Progenitor cell of endocrine pancreas (in vitro differentiated cells): ENCODE measurements around the gene STX8. TPM values are rescaled to one million over a fixed set of nuclear protein-coding genes. Genes with fewer than 3 reads are reported as not detected.

ENCODE experiments used
- DNase-seq: peaks from one replicate; pipeline ENCODE4 v3.0.0; 2021; ENCODE audit warnings: low spot score; ENCODE audit not compliant: unreplicated experiment
- H3K27ac Mint-ChIP-seq: 2 replicates; pipeline ENCODE4 v1.8.0; 2021; ENCODE audit warnings: mild to moderate bottlenecking, moderate library complexity, mixed read lengths
- H3K27me3 Mint-ChIP-seq: 2 replicates; pipeline ENCODE4 v1.8.0; 2021; ENCODE audit warnings: mixed read lengths
- H3K36me3 Mint-ChIP-seq: 2 replicates; pipeline ENCODE4 v1.8.0; 2022; ENCODE audit warnings: mixed read lengths; ENCODE audit not compliant: insufficient read depth
- H3K4me1 Mint-ChIP-seq: 2 replicates; pipeline ENCODE4 v1.8.0; 2021; ENCODE audit warnings: low read depth, mixed read lengths
- H3K4me3 Mint-ChIP-seq: 2 replicates; pipeline ENCODE4 v1.8.0; 2021; ENCODE audit warnings: low read depth, mild to moderate bottlenecking, moderate library complexity, mixed read lengths
- H3K9me3 Mint-ChIP-seq: 2 replicates; pipeline ENCODE4 v1.8.0; 2021; ENCODE audit warnings: low read depth, mixed read lengths
- CTCF ChIP-seq: fragments of 200-600 bp; sonication (generic); IDR thresholded peaks from one replicate; pipeline ENCODE4 v1.5.0; 2021; ENCODE audit warnings: antibody characterized with exemption, mild to moderate bottlenecking; ENCODE audit not compliant: unreplicated experiment
- total RNA-seq: library from RNA; stranded (reverse); gene quantifications from 2 replicates; pipeline ENCODE4 v1.2.1, GENCODE V29; 2021

The STX8 gene
- total RNA-seq, 1 donor from 2014 or later: 63.4 TPM

GRCh38 chr17:9273428-9274391 lies 301.9 kb downstream of the STX8 start:
- TF ChIP-seq CTCF: no peak
- Mint-ChIP-seq H3K27me3 (peaks cover 3% of the 10 kb centered on the region), H3K27ac (no peak overlapping the region), H3K36me3 (no peaks in the 10 kb centered on the region), H3K9me3 (no peaks in the 10 kb centered on the region), H3K4me1 (no peaks in the 10 kb centered on the region), H3K4me3 (no peak overlapping the region)
- no peak for DNase-seq

- peaks cover 2% of the 10 kb centered on the region for H3K27me3 Mint-ChIP-seq
Measured at GRCh38 chr17:9272501-9273200, 303.0 kb downstream of the STX8 start.

GRCh38 chr17:9271989-9272388 lies 303.6 kb downstream of the STX8 start:
- Mint-ChIP-seq H3K27ac (no peak overlapping the region), H3K4me1 (no peaks in the 10 kb centered on the region), H3K4me3 (no peak overlapping the region), H3K36me3 (no peaks in the 10 kb centered on the region), H3K27me3 (no peaks in the 10 kb centered on the region), H3K9me3 (no peaks in the 10 kb centered on the region)
- no peak for TF ChIP-seq CTCF
- no peak for DNase-seq

More at GRCh38 chr17:9272501-9273200, 303.0 kb downstream of the STX8 start:
- TF ChIP-seq CTCF: no peak
- no peak for DNase-seq
- Mint-ChIP-seq H3K9me3 (no peaks in the 10 kb centered on the region), H3K36me3 (no peaks in the 10 kb centered on the region), H3K27ac (no peak overlapping the region), H3K4me1 (no peaks in the 10 kb centered on the region), H3K4me3 (no peak overlapping the region)

GRCh38 chr17:9270921-9271320 lies 304.7 kb downstream of the STX8 start:
- H3K9me3 Mint-ChIP-seq: no peaks in the 10 kb centered on the region
- H3K4me1 Mint-ChIP-seq: no peaks in the 10 kb centered on the region
- H3K27me3 Mint-ChIP-seq: no peaks in the 10 kb centered on the region
- no peak for TF ChIP-seq CTCF
- H3K27ac Mint-ChIP-seq: no peak overlapping the region
- DNase-seq: no peak
- H3K4me3 Mint-ChIP-seq: no peak overlapping the region
- no peaks in the 10 kb centered on the region for H3K36me3 Mint-ChIP-seq

- Mint-ChIP-seq H3K27ac (no peak overlapping the region), H3K27me3 (no peaks in the 10 kb centered on the region), H3K36me3 (no peaks in the 10 kb centered on the region), H3K4me1 (no peaks in the 10 kb centered on the region), H3K4me3 (no peak overlapping the region), H3K9me3 (no peaks in the 10 kb centered on the region)
- no peak for DNase-seq
- TF ChIP-seq CTCF: no peak
Measured at GRCh38 chr17:9269350-9270035, 306.1 kb downstream of the STX8 start.
